ENCODE data around the gene TSPAN17.
"Not testable (repeated sequence)": the region's sequence is repeated elsewhere in the genome, so short reads cannot be mapped to it uniquely, and the experiment has no call there.

The TSPAN17 gene

GRCh38 chr5:176647030-176647842, at the start of gene TSPAN17:
Gene TSPAN17, plus strand, starts transcription at chr5:176647484. Its CDS starts 132 bp downstream, at chr5:176647616.
- DNase-seq (ENCODE audit: low spot score), result peak; percentile 99

- DNase-seq (ENCODE audit: low spot score), result not testable (repeated sequence)
Observed at GRCh38 chr5:176599749-176600430, 47.4 kb upstream of the TSPAN17 start.

- no peak for DNase-seq (ENCODE audit: low spot score)
Observed at GRCh38 chr5:176601901-176602482, 45.3 kb upstream of the TSPAN17 start.

- no peak for DNase-seq (ENCODE audit: low spot score)
Observed at GRCh38 chr5:176603091-176603490, 44.2 kb upstream of the TSPAN17 start.

GRCh38 chr5:176606032-176606431, 41.3 kb upstream of the TSPAN17 start:
- no peak for DNase-seq (ENCODE audit: low spot score)

GRCh38 chr5:176606875-176607274, 40.4 kb upstream of the TSPAN17 start:
- no peak for DNase-seq (ENCODE audit: low spot score)

GRCh38 chr5:176608142-176608705, 39.1 kb upstream of the TSPAN17 start:
- peak; percentile 55 for DNase-seq (ENCODE audit: low spot score)

- no peak for DNase-seq (ENCODE audit: low spot score)
Observed at GRCh38 chr5:176608937-176609723, 38.2 kb upstream of the TSPAN17 start.

GRCh38 chr5:176609724-176610434, 37.4 kb upstream of the TSPAN17 start, which contains the start of gene GPRIN1:
Gene GPRIN1, minus strand, starts transcription at chr5:176610156. Its CDS starts 10,322 bp downstream, at chr5:176599834.
- peak; percentile 65 for DNase-seq (ENCODE audit: low spot score)

GRCh38 chr5:176610435-176610773, 36.9 kb upstream of the TSPAN17 start:
- DNase-seq (ENCODE audit: low spot score), result no peak

- DNase-seq (ENCODE audit: low spot score), result peak; percentile 52
Observed at GRCh38 chr5:176611435-176611834, 35.8 kb upstream of the TSPAN17 start.

GRCh38 chr5:176612008-176612407, 35.3 kb upstream of the TSPAN17 start:
- peak; percentile 37 for DNase-seq (ENCODE audit: low spot score)

- DNase-seq (ENCODE audit: low spot score), result no peak
Observed at GRCh38 chr5:176612855-176613254, 34.4 kb upstream of the TSPAN17 start.

GRCh38 chr5:176614805-176615478, 32.3 kb upstream of the TSPAN17 start:
- DNase-seq (ENCODE audit: low spot score), result no peak

- no peak for DNase-seq (ENCODE audit: low spot score)
Observed at GRCh38 chr5:176616511-176616910, 30.8 kb upstream of the TSPAN17 start.

GRCh38 chr5:176618783-176619182, 28.5 kb upstream of the TSPAN17 start:
- DNase-seq (ENCODE audit: low spot score), result no peak

- DNase-seq (ENCODE audit: low spot score), result peak; percentile 92
Observed at GRCh38 chr5:176619203-176619568, 28.1 kb upstream of the TSPAN17 start.

GRCh38 chr5:176619569-176620332, 27.5 kb upstream of the TSPAN17 start:
- DNase-seq (ENCODE audit: low spot score), result no peak

- no peak for DNase-seq (ENCODE audit: low spot score)
Observed at GRCh38 chr5:176620333-176620981, 26.8 kb upstream of the TSPAN17 start.

Data from cerebellar cortex (tissue), 1 donor.